Panc1 (cell line): ENCODE data around the gene CREG1. TPM values are rescaled to one million over a fixed set of nuclear protein-coding genes. Genes with fewer than 3 reads are reported as not detected.

Experiments
- ATAC-seq: fragments of 200-7000 bp; cut with Tn5 transposase; 2 replicates; pipeline ENCODE4 v1.9.1; 2020; ENCODE audit warnings: mild to moderate bottlenecking, moderate library complexity
- BruUV-seq: library from RNA; stranded (reverse); fragments of 400-500 nt; replicated peaks from 2 replicates; lab custom pipeline; 2021; lab: Mats Ljungman, UMichigan
- CTCF ChIA-PET: fragments of 300-600 bp; sonication (Branson Sonifier 250); formaldehyde crosslinking; loops from one replicate; lab custom pipeline; 2022; ENCODE audit warnings: antibody characterized with exemption; lab: Charles Lee
- POLR2A ChIA-PET: fragments of 300-600 bp; sonication (Branson Sonifier 250); formaldehyde crosslinking; loops from one replicate; lab custom pipeline; 2022; ENCODE audit warnings: antibody characterized with exemption; lab: Charles Lee
- DNase-seq: peaks from one replicate; pipeline ENCODE4 v3.0.0-alpha.2; 2010; ENCODE audit warnings: low read depth, low spot score
- H3K27ac ChIP-seq: 2 replicates; pipeline ENCODE4 v1.5.1; 2011; ENCODE audit warnings: mild to moderate bottlenecking, low read length, inconsistent platforms
- H3K27me3 ChIP-seq: fragments of 200-500 bp; sonication (Bioruptor generic); 2 replicates; pipeline ENCODE4 v1.6.0; 2014; ENCODE audit warnings: low read length, inconsistent platforms; ENCODE audit not compliant: control insufficient read depth, insufficient read depth
- H3K36me3 ChIP-seq: fragments of 200-500 bp; sonication (Bioruptor generic); 2 replicates; pipeline ENCODE4 v1.5.1; 2014; ENCODE audit warnings: inconsistent platforms, mild to moderate bottlenecking, low read length, moderate library complexity; ENCODE audit not compliant: control insufficient read depth, insufficient read depth
- H3K4me1 ChIP-seq: 2 replicates; pipeline ENCODE4 v1.5.1; 2011; ENCODE audit warnings: inconsistent platforms, mild to moderate bottlenecking, low read length, moderate library complexity; ENCODE audit not compliant: control insufficient read depth, insufficient read depth
- H3K4me3 ChIP-seq, 2 experiments: 2 replicates each; pipeline ENCODE4 v1.5.1; 2011 to 2012; ENCODE audit warnings: low read depth in 2 of 2, low read length in 2 of 2, mild to moderate bottlenecking in 2 of 2, inconsistent platforms in 1 of 2, moderate library complexity in 1 of 2
- H3K9me3 ChIP-seq: fragments of 200-500 bp; sonication (Bioruptor generic); 2 replicates; pipeline ENCODE4 v1.5.1; 2014; ENCODE audit warnings: low read depth, mild to moderate bottlenecking, inconsistent platforms, low read length, moderate library complexity; ENCODE audit not compliant: control insufficient read depth, insufficient read depth
- CTCF ChIP-seq: fragments of 450-650 bp; IDR thresholded peaks from 2 replicates; pipeline ENCODE4 v1.5.1; 2017; ENCODE audit warnings: mild to moderate bottlenecking
- POLR2AphosphoS5 ChIP-seq: IDR thresholded peaks from 2 replicates; pipeline ENCODE4 v1.6.1; 2012; ENCODE audit warnings: mild to moderate bottlenecking, low read depth, low read length, moderate library complexity
- REST ChIP-seq, 2 experiments: IDR thresholded peaks; 2 replicates each; pipeline ENCODE4 v1.6.1; 2011 to 2012; ENCODE audit warnings: low read depth in 2 of 2, control low read depth in 1 of 2, low read length in 1 of 2, mild to moderate bottlenecking in 1 of 2, moderate library complexity in 1 of 2; ENCODE audit not compliant: insufficient read depth in 1 of 2
- SIN3A ChIP-seq: IDR thresholded peaks from 2 replicates; pipeline ENCODE4 v1.6.1; 2012; ENCODE audit warnings: low read depth, mild to moderate bottlenecking, low read length, moderate library complexity, borderline replicate concordance; ENCODE audit not compliant: insufficient read depth
- TCF7L2 ChIP-seq: IDR thresholded peaks from 2 replicates; pipeline ENCODE4 v1.6.1; 2011; ENCODE audit warnings: mild to moderate bottlenecking, low read depth, low read length, inconsistent platforms
- in situ Hi-C: cut with HindIII; loops from 2 replicates; pipeline ENCODE4 v1.10.0; 2016; ENCODE audit warnings: low sequenced_read_pairs, low pct_unique_long_range_greater_than_20kb
- intact Hi-C: fragments of 100-400 bp; cut with micrococcal nuclease; formaldehyde crosslinking; loops from one replicate; pipeline ENCODE4 v1.10.0; 2022; ENCODE audit not compliant: unreplicated experiment
- total RNA-seq: library from RNA; stranded (reverse); gene quantifications from one replicate; pipeline ENCODE4 v1.2.1, GENCODE V29; 2021; ENCODE audit not compliant: unreplicated experiment

The CREG1 gene
- total RNA-seq, 1 experiment from 2014 or later = 25.9 TPM

- no peak for DNase-seq
- ChIA-PET CTCF (no interaction called here), POLR2A (no interaction called here)
- Histone ChIP-seq H3K27me3 (no peaks in the 10 kb centered on the region), H3K27ac (no peak overlapping the region), H3K9me3 (no peaks in the 10 kb centered on the region), H3K36me3 (no peaks in the 10 kb centered on the region), H3K4me1 (no peaks in the 10 kb centered on the region), H3K4me3 (no peak overlapping the region)
- intact Hi-C loops = no loop called here
- no peak for TF ChIP-seq POLR2AphosphoS5
- TF ChIP-seq REST (IDR thresholded peaks at IDR 0.05; ENCODE audit: insufficient read depth in 1 of 2, low read depth in 2 of 2, low read length in 1 of 2) = no peak
- no peak for TF ChIP-seq SIN3A
- no peak for TF ChIP-seq CTCF
- TF ChIP-seq TCF7L2 = no peak
- no TSS peak for BruUV-seq
- no peak for ATAC-seq
- in situ Hi-C loops = no loop called here
Observed at GRCh38 chr1:167567663-167568062, 14.1 kb upstream of the CREG1 start.

GRCh38 chr1:167566766-167567165 lies 13.2 kb upstream of the CREG1 start:
- no peaks in the 10 kb centered on the region for H3K4me1 ChIP-seq

More at GRCh38 chr1:167566766-167567165, 13.2 kb upstream of the CREG1 start:
- in situ Hi-C loops (no loop called here), intact Hi-C loops (no loop called here)
- H3K9me3 ChIP-seq = no peaks in the 10 kb centered on the region
- ATAC-seq (no peak), DNase-seq (no peak)
- no peak overlapping the region for H3K4me3 ChIP-seq
- no peak for TF ChIP-seq POLR2AphosphoS5
- no peak for TF ChIP-seq TCF7L2
- TF ChIP-seq SIN3A = no peak
- TF ChIP-seq REST (IDR thresholded peaks at IDR 0.05; ENCODE audit: insufficient read depth in 1 of 2, low read depth in 2 of 2, low read length in 1 of 2) = no peak
- TF ChIP-seq CTCF = no peak
- no TSS peak for BruUV-seq
- POLR2A ChIA-PET = no interaction called here
- H3K36me3 ChIP-seq = no peaks in the 10 kb centered on the region
- no peaks in the 10 kb centered on the region for H3K27me3 ChIP-seq
- CTCF ChIA-PET = no interaction called here
- no peak overlapping the region for H3K27ac ChIP-seq
